ENCODE measurements around the gene CYGB. TPM values are rescaled to one million over a fixed set of nuclear protein-coding genes. Genes with fewer than 3 reads are reported as not detected.

The CYGB gene
- total RNA-seq, 1 donor from 2014 or later, result 9.1 TPM

DNA sequence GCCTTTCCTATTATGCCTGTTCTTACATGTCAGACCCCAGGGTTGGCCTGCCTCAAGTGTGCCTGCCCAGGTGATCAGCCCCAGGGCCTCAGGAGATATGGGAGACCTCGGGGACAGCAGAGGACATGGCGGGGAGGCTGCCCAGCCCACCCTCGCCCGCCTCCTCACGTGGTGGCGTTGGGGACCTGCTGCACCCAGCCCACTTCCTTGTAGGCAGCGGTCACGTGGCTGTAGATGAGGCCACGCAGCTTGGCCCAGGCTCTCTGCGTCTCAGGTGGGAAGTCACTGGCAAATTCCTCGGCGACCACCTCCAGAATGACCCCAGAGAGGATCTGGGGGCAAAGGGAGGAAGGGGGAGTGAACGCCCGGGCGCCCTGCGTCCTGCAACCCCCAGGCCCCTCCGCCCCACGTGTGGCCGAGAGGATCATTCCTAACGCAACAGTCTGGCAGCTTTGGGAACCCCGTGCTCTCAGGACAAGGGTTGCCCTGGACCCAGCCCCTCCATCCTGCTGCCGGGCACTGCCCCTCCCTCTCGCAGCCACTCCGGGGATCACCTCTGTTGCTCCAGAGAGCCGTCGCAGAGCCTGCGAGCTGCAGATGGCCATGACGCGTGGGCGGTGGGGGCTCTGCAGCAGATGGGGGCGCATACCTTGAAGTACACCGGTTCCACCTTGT, 6.6 kb downstream of the CYGB start:
- Mint-ChIP-seq H3K27me3 (ENCODE audit: unreplicated experiment) (no peaks in the 10 kb centered on the region), H3K4me3 (ENCODE audit: unreplicated experiment) (peak overlapping the region; percentile 47), H3K4me1 (ENCODE audit: unreplicated experiment) (peaks cover 65% of the 10 kb centered on the region), H3K9me3 (ENCODE audit: unreplicated experiment) (no peaks in the 10 kb centered on the region), H3K36me3 (ENCODE audit: unreplicated experiment) (no peaks in the 10 kb centered on the region), H3K27ac (ENCODE audit: unreplicated experiment) (peak overlapping the region; percentile 98)
- DNase-seq (ENCODE audit: extremely low spot score, unreplicated experiment), result no peak
- TF ChIP-seq, protein P1, sequence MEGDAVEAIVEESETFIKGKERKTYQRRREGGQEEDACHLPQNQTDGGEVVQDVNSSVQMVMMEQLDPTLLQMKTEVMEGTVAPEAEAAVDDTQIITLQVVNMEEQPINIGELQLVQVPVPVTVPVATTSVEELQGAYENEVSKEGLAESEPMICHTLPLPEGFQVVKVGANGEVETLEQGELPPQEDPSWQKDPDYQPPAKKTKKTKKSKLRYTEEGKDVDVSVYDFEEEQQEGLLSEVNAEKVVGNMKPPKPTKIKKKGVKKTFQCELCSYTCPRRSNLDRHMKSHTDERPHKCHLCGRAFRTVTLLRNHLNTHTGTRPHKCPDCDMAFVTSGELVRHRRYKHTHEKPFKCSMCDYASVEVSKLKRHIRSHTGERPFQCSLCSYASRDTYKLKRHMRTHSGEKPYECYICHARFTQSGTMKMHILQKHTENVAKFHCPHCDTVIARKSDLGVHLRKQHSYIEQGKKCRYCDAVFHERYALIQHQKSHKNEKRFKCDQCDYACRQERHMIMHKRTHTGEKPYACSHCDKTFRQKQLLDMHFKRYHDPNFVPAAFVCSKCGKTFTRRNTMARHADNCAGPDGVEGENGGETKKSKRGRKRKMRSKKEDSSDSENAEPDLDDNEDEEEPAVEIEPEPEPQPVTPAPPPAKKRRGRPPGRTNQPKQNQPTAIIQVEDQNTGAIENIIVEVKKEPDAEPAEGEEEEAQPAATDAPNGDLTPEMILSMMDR (IDR thresholded peaks at IDR 0.05), result no peak

DNA sequence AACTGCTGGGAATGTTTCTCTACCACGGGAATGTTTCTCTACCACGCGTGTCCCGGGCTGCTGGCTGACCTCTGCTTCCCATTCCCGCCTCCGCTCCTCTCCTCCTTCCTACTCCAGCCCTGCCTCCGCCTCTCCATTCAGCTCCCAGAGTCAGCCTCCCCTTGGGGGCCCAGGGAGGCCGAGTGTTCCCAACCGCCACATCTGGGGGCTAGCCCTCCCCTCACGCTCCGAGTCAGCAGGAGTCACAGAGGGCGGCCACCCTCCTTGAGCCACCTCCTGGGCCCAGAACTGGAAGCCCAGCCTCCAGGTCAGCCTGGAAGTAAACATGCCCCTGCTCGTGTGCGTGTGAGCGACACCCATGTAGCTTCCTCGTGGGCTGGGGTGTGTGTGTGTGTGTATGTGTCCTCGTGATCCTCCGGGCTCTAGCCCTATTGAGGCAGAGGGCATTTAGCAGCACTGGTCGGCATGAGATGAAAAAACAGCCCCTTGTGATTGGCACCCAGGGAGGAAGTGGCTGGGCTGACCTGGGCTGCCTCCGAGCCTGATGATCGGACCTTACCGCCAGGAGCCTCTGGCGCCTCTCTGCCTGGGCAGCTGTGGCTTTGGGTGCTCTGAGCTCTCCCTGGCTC, 7.3 kb downstream of the CYGB start:
- TF ChIP-seq, protein P1 (IDR thresholded peaks at IDR 0.05), result no peak
- H3K36me3 Mint-ChIP-seq (ENCODE audit: unreplicated experiment), result no peaks in the 10 kb centered on the region
- H3K27me3 Mint-ChIP-seq (ENCODE audit: unreplicated experiment), result no peaks in the 10 kb centered on the region
- no peaks in the 10 kb centered on the region for H3K9me3 Mint-ChIP-seq (ENCODE audit: unreplicated experiment)
- H3K4me3 Mint-ChIP-seq (ENCODE audit: unreplicated experiment), result peak overlapping the region; percentile 47
- no peak for DNase-seq (ENCODE audit: extremely low spot score, unreplicated experiment)
- H3K27ac Mint-ChIP-seq (ENCODE audit: unreplicated experiment), result peak overlapping the region; percentile 98
- peaks cover 60% of the 10 kb centered on the region for H3K4me1 Mint-ChIP-seq (ENCODE audit: unreplicated experiment)

DNA sequence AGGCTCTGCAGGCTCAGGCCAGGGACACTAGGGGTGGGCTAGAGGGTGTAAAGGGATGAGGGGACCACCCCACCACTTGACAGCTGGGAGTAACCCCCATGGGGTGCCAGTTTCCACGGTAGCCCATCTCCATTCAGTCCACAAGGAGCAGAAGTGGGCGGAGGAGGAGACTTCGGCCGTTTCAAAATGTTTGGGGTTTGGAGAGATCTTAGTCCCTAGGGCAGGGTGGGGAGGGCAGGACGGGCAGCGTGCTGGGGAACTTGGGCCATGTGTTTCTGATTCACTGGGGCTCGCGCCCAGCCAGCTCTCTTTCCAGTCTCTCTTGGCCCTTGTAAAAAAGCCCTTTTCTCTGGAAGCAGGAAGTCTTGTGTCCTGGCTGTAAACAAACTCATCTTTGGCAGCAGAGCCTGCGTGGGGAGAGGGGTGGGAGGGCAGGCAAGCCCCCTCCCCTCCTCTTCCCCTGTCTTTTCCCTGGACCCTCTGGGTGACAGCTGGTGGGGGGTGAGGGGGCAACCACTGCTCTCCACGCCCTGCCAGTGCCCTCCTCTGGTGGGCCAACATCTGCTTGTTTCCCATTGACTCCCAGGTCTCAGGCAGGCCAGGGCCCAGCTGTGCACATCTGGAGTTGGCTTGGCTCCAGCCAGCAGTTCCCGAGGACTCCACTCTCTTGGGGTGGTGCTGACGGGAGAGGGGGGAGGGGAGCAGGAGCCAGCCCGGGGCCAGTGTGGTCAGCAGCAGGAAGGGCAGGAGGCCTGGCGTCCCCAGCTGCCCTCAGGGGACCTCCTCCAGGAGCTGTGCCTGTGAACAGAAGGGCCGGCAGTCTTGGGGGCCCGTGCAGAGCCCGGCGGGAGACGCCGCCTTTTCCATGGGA, 8.1 kb downstream of the CYGB start:
- no peaks in the 10 kb centered on the region for H3K9me3 Mint-ChIP-seq (ENCODE audit: unreplicated experiment)
- peak overlapping the region; percentile 47 for H3K4me3 Mint-ChIP-seq (ENCODE audit: unreplicated experiment)
- TF ChIP-seq, protein P1 (IDR thresholded peaks at IDR 0.05), result no peak
- H3K36me3 Mint-ChIP-seq (ENCODE audit: unreplicated experiment), result no peaks in the 10 kb centered on the region
- peaks cover 60% of the 10 kb centered on the region for H3K4me1 Mint-ChIP-seq (ENCODE audit: unreplicated experiment)
- H3K27ac Mint-ChIP-seq (ENCODE audit: unreplicated experiment), result peak overlapping the region; percentile 98
- no peaks in the 10 kb centered on the region for H3K27me3 Mint-ChIP-seq (ENCODE audit: unreplicated experiment)
- peak; percentile 91 for DNase-seq (ENCODE audit: extremely low spot score, unreplicated experiment)

DNA sequence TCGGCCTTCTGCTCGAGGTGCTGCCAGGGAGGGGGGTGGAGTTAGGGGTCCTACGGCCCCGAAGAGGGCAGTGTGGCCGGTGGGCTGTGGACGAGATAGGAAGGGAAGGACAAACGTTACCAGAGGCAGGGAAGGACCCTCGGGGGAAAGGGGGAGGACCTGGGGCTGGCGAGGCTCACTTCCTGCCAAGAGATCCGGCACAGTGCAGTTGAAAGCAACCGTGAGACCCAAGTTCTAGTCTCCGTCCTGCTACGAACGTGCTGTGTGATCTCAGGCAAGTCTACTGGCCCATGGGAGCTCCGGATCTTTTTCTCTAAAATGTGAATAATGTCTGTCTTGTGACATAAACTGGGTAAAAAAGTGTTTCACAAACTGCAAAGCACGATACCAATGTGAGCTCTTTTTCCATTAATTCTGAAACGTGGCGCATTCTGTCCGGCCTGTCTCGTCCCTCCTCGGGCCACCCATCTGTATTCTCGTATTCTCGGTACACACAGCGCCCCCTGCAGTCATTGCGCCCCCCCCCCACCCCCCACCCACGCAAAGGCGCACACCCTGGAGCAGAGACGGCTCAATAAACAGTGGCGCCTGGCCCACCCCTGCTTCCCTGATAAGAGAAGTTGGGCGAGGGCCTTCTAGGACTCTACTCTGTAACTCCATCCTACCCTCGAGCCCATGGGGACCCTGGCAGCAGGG, 8.8 kb downstream of the CYGB start:
- Mint-ChIP-seq H3K36me3 (ENCODE audit: unreplicated experiment) (no peaks in the 10 kb centered on the region), H3K4me3 (ENCODE audit: unreplicated experiment) (no peak overlapping the region), H3K27me3 (ENCODE audit: unreplicated experiment) (no peaks in the 10 kb centered on the region), H3K4me1 (ENCODE audit: unreplicated experiment) (peaks cover 63% of the 10 kb centered on the region), H3K9me3 (ENCODE audit: unreplicated experiment) (no peaks in the 10 kb centered on the region), H3K27ac (ENCODE audit: unreplicated experiment) (peak overlapping the region; percentile 98)
- no peak for DNase-seq (ENCODE audit: extremely low spot score, unreplicated experiment)
- TF ChIP-seq, protein P1 (IDR thresholded peaks at IDR 0.05), result no peak

Measured in osteocyte (in vitro differentiated cells).